ENCODE results near the gene ZNF436.
"Not testable (repeated sequence)": the region's sequence is repeated elsewhere in the genome, so short reads cannot be mapped to it uniquely, and the experiment has no call there.

Gene ZNF436

DNA sequence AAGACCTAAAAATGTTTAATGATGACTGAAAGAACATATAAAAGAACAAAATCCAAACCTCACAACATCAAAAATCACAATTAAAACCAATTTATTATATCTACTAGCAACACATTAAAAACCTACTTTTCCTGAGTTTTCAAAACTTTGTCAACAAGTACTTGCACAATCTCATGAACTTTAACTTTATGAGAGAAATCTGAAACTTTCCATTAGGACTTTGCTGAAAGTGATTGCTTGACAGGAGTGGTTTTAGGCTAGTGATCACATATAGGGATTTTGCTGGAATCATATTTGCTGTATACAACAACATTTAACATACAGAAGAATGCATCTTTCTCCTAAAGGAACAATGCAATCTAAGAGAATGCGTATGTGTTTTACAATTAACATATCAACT, 38.8 kb downstream of the ZNF436 start:
- TF ChIP-seq CTCF (conservative IDR thresholded peaks at IDR 0.05): no peak

GRCh38 chr1:23325393-23325792, 44.2 kb downstream of the ZNF436 start:
- no peak for TF ChIP-seq CTCF (conservative IDR thresholded peaks at IDR 0.05)
- no peak overlapping the region for H3K27ac ChIP-seq

More for the DNA sequence above, 38.8 kb downstream of the ZNF436 start:
- no peak overlapping the region for H3K27ac ChIP-seq

DNA sequence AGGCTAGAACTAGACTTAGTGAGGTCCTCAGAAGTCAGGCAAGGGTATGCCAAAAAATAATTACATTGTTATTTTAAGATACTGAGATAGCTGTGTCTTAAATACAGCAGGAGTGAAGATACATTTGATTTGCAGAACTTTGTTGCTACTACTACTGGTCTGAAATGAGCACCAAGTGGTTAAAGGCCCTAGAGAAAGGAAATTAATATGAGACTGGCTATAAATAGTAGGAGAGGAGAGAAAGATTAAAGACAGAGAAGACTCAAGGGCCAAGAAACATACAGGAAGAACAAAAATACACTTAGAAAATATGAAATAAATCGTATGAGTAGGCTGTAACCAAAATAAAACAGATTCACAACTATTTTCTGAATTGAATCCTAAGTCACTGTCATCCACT, 46.9 kb downstream of the ZNF436 start:
- no peak for TF ChIP-seq CTCF (conservative IDR thresholded peaks at IDR 0.05)
- no peak overlapping the region for H3K27ac ChIP-seq

DNA sequence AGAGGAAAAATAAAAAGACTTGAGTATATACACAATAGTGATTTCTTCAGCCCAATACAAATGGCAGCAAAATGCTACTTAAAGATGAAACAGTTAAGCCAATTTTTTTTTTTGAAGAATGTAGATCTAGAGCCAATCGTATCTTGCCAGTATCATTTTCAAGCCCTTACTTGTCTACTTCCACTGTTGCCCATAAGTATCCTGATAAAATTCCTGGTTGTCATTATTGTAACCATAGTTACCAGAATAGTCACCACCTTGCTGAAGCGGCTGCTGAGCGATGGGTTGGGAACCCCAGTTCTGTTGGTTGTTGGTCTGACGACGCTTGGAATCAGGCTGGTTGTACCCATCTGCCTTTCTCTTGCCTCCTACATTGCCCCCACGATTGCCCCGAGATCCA, 59.4 kb downstream of the ZNF436 start:
- H3K27ac ChIP-seq: not testable (repeated sequence)

Data from VCaP (cell line).